Trophoblast cell (in vitro differentiated cells and primary cell): Measurements from ENCODE around the gene INAFM1.
A peak's percentile ranks its signal among the peaks of the same experiment; 100 is the strongest.

Experiments used
- DNase-seq, 2 donors: peaks; one replicate each; pipeline ENCODE4 v3.0.0-alpha.2; 2016
- H2AFZ ChIP-seq: 2 replicates; pipeline ENCODE4 v1.6.1; 2013; ENCODE audit warnings: low read length, moderate library complexity, mild to moderate bottlenecking; ENCODE audit not compliant: insufficient read depth, poor library complexity
- H2AK5ac ChIP-seq: 2 replicates; pipeline ENCODE4 v1.6.1; 2013; ENCODE audit warnings: mild to moderate bottlenecking, low read length
- H2BK120ac ChIP-seq: 2 replicates; pipeline ENCODE4 v1.6.1; 2013; ENCODE audit warnings: low read length, mild to moderate bottlenecking, moderate library complexity; ENCODE audit not compliant: insufficient read depth, poor library complexity
- H2BK12ac ChIP-seq: 2 replicates; pipeline ENCODE4 v1.6.1; 2013; ENCODE audit warnings: mild to moderate bottlenecking, low read length, moderate library complexity
- H2BK5ac ChIP-seq: 2 replicates; pipeline ENCODE4 v1.6.1; 2013; ENCODE audit warnings: low read length, low read depth, moderate library complexity, mild to moderate bottlenecking; ENCODE audit not compliant: poor library complexity
- H3K14ac ChIP-seq: 2 replicates; pipeline ENCODE4 v1.6.1; 2013; ENCODE audit warnings: mild to moderate bottlenecking, low read length
- H3K18ac ChIP-seq: 2 replicates; pipeline ENCODE4 v1.6.1; 2013; ENCODE audit warnings: mild to moderate bottlenecking, low read length
- H3K23ac ChIP-seq: 2 replicates; pipeline ENCODE4 v1.6.1; 2013; ENCODE audit warnings: low read length
- H3K27ac ChIP-seq: 2 replicates; pipeline ENCODE4 v1.5.1; 2013; ENCODE audit warnings: low read depth, mild to moderate bottlenecking, inconsistent platforms, low read length, moderate library complexity
- H3K27me3 ChIP-seq: 2 replicates; pipeline ENCODE4 v1.6.1; 2013; ENCODE audit warnings: inconsistent platforms, mild to moderate bottlenecking, low read length, moderate library complexity; ENCODE audit not compliant: insufficient read depth
- H3K36me3 ChIP-seq, 2 experiments: 1 replicate in 1 of 2; 2 replicates in 1 of 2; pipeline ENCODE4 v1.6.1; 2013; ENCODE audit warnings: low read length in 2 of 2, mild to moderate bottlenecking in 2 of 2, moderate library complexity in 1 of 2; ENCODE audit not compliant: insufficient read depth in 2 of 2, control insufficient read depth in 1 of 2
- H3K4ac ChIP-seq: 2 replicates; pipeline ENCODE4 v1.6.1; 2013; ENCODE audit warnings: low read depth, mild to moderate bottlenecking, low read length, moderate library complexity
- H3K4me1 ChIP-seq, 2 experiments: 1 replicate in 1 of 2; 2 replicates in 1 of 2; pipeline ENCODE4 v1.6.1; 2013; ENCODE audit warnings: low read length in 2 of 2, mild to moderate bottlenecking in 2 of 2, moderate library complexity in 1 of 2; ENCODE audit not compliant: insufficient read depth in 2 of 2, control insufficient read depth in 1 of 2
- H3K4me2 ChIP-seq: 2 replicates; pipeline ENCODE4 v1.6.1; 2013; ENCODE audit warnings: inconsistent platforms, mild to moderate bottlenecking, low read length, moderate library complexity
- H3K4me3 ChIP-seq: 2 replicates; pipeline ENCODE4 v1.5.1; 2013; ENCODE audit warnings: mild to moderate bottlenecking, low read depth, low read length, inconsistent platforms
- H3K79me1 ChIP-seq: one replicate; pipeline ENCODE4 v1.6.1; 2013; ENCODE audit warnings: low read length
- H3K79me2 ChIP-seq: 2 replicates; pipeline ENCODE4 v1.6.1; 2013; ENCODE audit warnings: low read length, mild to moderate bottlenecking; ENCODE audit not compliant: control insufficient read depth, insufficient read depth, poor library complexity
- H3K9ac ChIP-seq: 2 replicates; pipeline ENCODE4 v1.6.1; 2013; ENCODE audit warnings: mild to moderate bottlenecking, low read length
- H3K9me3 ChIP-seq: 2 replicates; pipeline ENCODE4 v1.6.1; 2013; ENCODE audit warnings: low read depth, mild to moderate bottlenecking, control low read depth, inconsistent platforms, low read length; ENCODE audit not compliant: insufficient read depth
- H4K12ac ChIP-seq: 2 replicates; pipeline ENCODE4 v1.6.1; 2013; ENCODE audit warnings: low read depth, mild to moderate bottlenecking, low read length, moderate library complexity
- H4K8ac ChIP-seq: 2 replicates; pipeline ENCODE4 v1.6.1; 2013; ENCODE audit warnings: low read depth, mild to moderate bottlenecking, low read length, moderate library complexity
- H4K91ac ChIP-seq: one replicate; pipeline ENCODE4 v1.6.1; 2013; ENCODE audit warnings: low read depth, mild to moderate bottlenecking, low read length, moderate library complexity
- WGBS: extraction: QIAGEN DNeasy Blood & Tissue Kit; methylation state at CpG from one replicate; pipeline ENCODE4 v1.1.7; 2013; ENCODE audit warnings: missing lambda C conversion rate; ENCODE audit not compliant: insufficient read length, insufficient coverage; ENCODE audit errors: extremely low coverage; 5-methylcytosine and 5-hydroxymethylcytosine counted together

The INAFM1 gene

GRCh38 chr19:47253970-47254369, 20.7 kb upstream of the INAFM1 start:
- H3K79me1 ChIP-seq = peaks cover 18% of the 10 kb centered on the region
- no peak overlapping the region for H3K14ac ChIP-seq
- no peak overlapping the region for H2BK5ac ChIP-seq
- no peak overlapping the region for H3K4me2 ChIP-seq
- no peak overlapping the region for H3K27ac ChIP-seq
- no peak overlapping the region for H4K8ac ChIP-seq
- H2AFZ ChIP-seq = no peak overlapping the region
- H2BK120ac ChIP-seq = peak overlapping the region; percentile 25
- H3K18ac ChIP-seq = no peak overlapping the region
- H3K23ac ChIP-seq = no peak overlapping the region
- peaks cover 6 to 7% of the 10 kb centered on the region in 2 experiments for H3K36me3 ChIP-seq
- no peaks in the 10 kb centered on the region for H3K9me3 ChIP-seq
- H3K4ac ChIP-seq = no peak overlapping the region
- H2BK12ac ChIP-seq = peak overlapping the region; percentile 79
- H3K79me2 ChIP-seq = peaks cover 10% of the 10 kb centered on the region
- H3K9ac ChIP-seq = no peak overlapping the region
- H2AK5ac ChIP-seq = peak overlapping the region; percentile 26
- DNase-seq = no peak
- no peak overlapping the region for H4K12ac ChIP-seq
- peaks cover 10 to 17% of the 10 kb centered on the region in 2 experiments for H3K4me1 ChIP-seq
- no peak overlapping the region for H4K91ac ChIP-seq
- no peaks in the 10 kb centered on the region for H3K27me3 ChIP-seq
- WGBS = no CpG with 5 or more reads among the region's 5 CpGs
- no peak overlapping the region for H3K4me3 ChIP-seq

GRCh38 chr19:47255879-47256692, 18.6 kb upstream of the INAFM1 start, which contains the start of gene CCDC9:
CCDC9 (plus strand) TSS chr19:47256525; CDS start chr19:47258401, 1,876 bp downstream.
- H3K18ac ChIP-seq = peak within 1 kb of the TSS; percentile 58
- H2AK5ac ChIP-seq = peak within 1 kb of the TSS; percentile 42
- H3K36me3 ChIP-seq = peaks cover 24 to 28% of the 10 kb centered on the region in 2 experiments
- peaks cover 10% of the 10 kb centered on the region for H3K79me2 ChIP-seq
- H3K4ac ChIP-seq = peak within 1 kb of the TSS; percentile 71
- peak within 1 kb of the TSS; percentile 6 for H2BK12ac ChIP-seq
- peak within 1 kb of the TSS; percentile 66 for H4K12ac ChIP-seq
- H2AFZ ChIP-seq = peak within 1 kb of the TSS; percentile 80
- peak within 1 kb of the TSS; percentile 77 for H2BK5ac ChIP-seq
- H3K4me3 ChIP-seq = peak within 1 kb of the TSS; percentile 77
- H3K27me3 ChIP-seq = no peaks in the 10 kb centered on the region
- peak; percentile 93 to 94 for DNase-seq
- H2BK120ac ChIP-seq = peak within 1 kb of the TSS; percentile 73
- H3K27ac ChIP-seq = peak within 1 kb of the TSS; percentile 89
- peaks cover 15 to 21% of the 10 kb centered on the region in 2 experiments for H3K4me1 ChIP-seq
- peaks cover 18% of the 10 kb centered on the region for H3K79me1 ChIP-seq
- no CpG with 5 or more reads among the region's 60 CpGs for WGBS
- H4K91ac ChIP-seq = peak within 1 kb of the TSS; percentile 85
- peak within 1 kb of the TSS; percentile 93 for H4K8ac ChIP-seq
- peak within 1 kb of the TSS; percentile 75 for H3K14ac ChIP-seq
- H3K9ac ChIP-seq = peak within 1 kb of the TSS; percentile 57
- peak within 1 kb of the TSS; percentile 85 for H3K4me2 ChIP-seq
- no peaks in the 10 kb centered on the region for H3K9me3 ChIP-seq
- no peak within 1 kb of the TSS for H3K23ac ChIP-seq

GRCh38 chr19:47256693-47257410, 17.8 kb upstream of the INAFM1 start:
- WGBS = no CpG with 5 or more reads among the region's 52 CpGs
- peak overlapping the region; percentile 89 for H3K27ac ChIP-seq

GRCh38 chr19:47257411-47258169, 17.1 kb upstream of the INAFM1 start:
- Histone ChIP-seq H4K8ac (peak overlapping the region; percentile 88), H3K36me3 (peaks cover 33 to 37% of the 10 kb centered on the region in 2 experiments), H4K91ac (peak overlapping the region; percentile 83), H3K27me3 (no peaks in the 10 kb centered on the region), H3K9ac (peak overlapping the region; percentile 9), H2BK5ac (peak overlapping the region; percentile 77), H3K23ac (no peak overlapping the region), H3K4me2 (peak overlapping the region; percentile 85), H3K4me1 (peaks cover 15 to 20% of the 10 kb centered on the region in 2 experiments), H3K79me2 (peaks cover 10% of the 10 kb centered on the region), H3K14ac (peak overlapping the region; percentile 86), H4K12ac (peak overlapping the region; percentile 49), H3K18ac (peak overlapping the region; percentile 79), H3K79me1 (peaks cover 18% of the 10 kb centered on the region), H3K9me3 (no peaks in the 10 kb centered on the region), H3K4me3 (peak overlapping the region; percentile 64), H3K4ac (peak overlapping the region; percentile 76), H3K27ac (peak overlapping the region; percentile 78), H2BK12ac (peak overlapping the region; percentile 51), H2AK5ac (peak overlapping the region; percentile 63), H2BK120ac (peak overlapping the region; percentile 73), H2AFZ (peak overlapping the region; percentile 52)
- DNase-seq = peak in 1 of 2 donors; percentile 45
- WGBS = no CpG with 5 or more reads among the region's 29 CpGs

More at GRCh38 chr19:47256693-47257410, 17.8 kb upstream of the INAFM1 start:
- Histone ChIP-seq H2AK5ac (no peak overlapping the region), H3K79me2 (peaks cover 10% of the 10 kb centered on the region), H3K4me3 (peak overlapping the region; percentile 77), H4K8ac (peak overlapping the region; percentile 93), H3K4ac (no peak overlapping the region), H3K18ac (no peak overlapping the region), H4K12ac (no peak overlapping the region), H3K27me3 (no peaks in the 10 kb centered on the region), H4K91ac (peak overlapping the region; percentile 85), H2BK120ac (no peak overlapping the region), H3K9me3 (no peaks in the 10 kb centered on the region), H3K79me1 (peaks cover 18% of the 10 kb centered on the region), H3K4me2 (no peak overlapping the region), H2BK12ac (no peak overlapping the region), H3K14ac (peak overlapping the region; percentile 75), H2AFZ (no peak overlapping the region), H3K23ac (no peak overlapping the region), H2BK5ac (no peak overlapping the region), H3K36me3 (peaks cover 27 to 33% of the 10 kb centered on the region in 2 experiments), H3K4me1 (peaks cover 15 to 21% of the 10 kb centered on the region in 2 experiments), H3K9ac (no peak overlapping the region)
- DNase-seq = peak; percentile 100
